HG03558 (cell line): ENCODE data around the gene CACTIN.
"Not testable (repeated sequence)": the region's sequence is repeated elsewhere in the genome, so short reads cannot be mapped to it uniquely, and the experiment has no call there.

Experiments
- ATAC-seq: cut with Tn5 transposase; IDR thresholded peaks from one replicate; pipeline ENCODE4 v1.9.1; 2021; ENCODE audit warnings: moderate number of reproducible peaks; ENCODE audit not compliant: unreplicated experiment; ENCODE audit errors: extremely low read depth

The CACTIN gene

GRCh38 chr19:3648037-3648905 is 21.7 kb upstream of the CACTIN start:
- ATAC-seq: no peak

DNA sequence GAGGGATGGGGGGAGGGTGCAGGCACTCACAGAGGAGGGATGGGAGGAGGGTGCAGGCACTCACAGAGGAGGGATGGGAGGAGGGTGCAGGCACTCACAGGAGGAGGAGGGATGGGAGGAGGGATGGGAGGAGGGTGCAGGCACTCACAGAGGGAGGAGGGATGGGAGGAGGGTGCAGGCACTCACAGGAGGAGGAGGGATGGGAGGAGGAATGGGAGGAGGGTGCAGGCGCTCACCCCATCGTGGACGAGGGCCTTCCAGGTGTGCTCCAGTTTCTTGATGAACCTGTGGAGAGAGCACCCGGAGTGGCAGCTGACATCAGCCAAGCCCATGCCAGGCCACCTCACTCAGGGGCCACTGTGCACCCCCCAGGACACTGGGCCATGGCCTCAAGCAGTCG is 20.5 kb upstream of the CACTIN start:
- not testable (repeated sequence) for ATAC-seq

GRCh38 chr19:3646336-3647092 is 19.9 kb upstream of the CACTIN start:
- ATAC-seq: no peak

DNA sequence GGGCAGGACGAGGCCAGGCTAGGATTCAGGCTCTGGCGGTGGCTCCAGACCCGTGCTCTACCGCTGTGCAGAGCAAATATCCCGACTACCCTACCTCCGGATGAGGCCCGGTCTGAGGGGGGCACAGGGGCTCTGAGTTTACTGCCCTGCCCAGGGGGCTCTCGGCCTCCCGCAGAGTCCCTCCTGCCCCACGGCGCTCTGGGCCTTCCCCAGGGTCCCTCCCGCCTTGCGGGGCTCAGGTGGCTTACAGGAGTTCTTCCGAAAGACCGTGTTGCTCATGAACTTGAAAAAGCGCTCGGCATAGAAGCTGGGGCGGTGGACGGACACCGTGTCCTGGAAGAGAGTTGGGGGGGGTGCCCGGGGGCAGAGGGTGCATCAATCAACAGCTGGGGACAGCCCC is 19.1 kb upstream of the CACTIN start:
- no peak for ATAC-seq

- no peak for ATAC-seq
These were observed 18.4 kb upstream of the CACTIN start for GRCh38 chr19:3645067-3645396.

DNA sequence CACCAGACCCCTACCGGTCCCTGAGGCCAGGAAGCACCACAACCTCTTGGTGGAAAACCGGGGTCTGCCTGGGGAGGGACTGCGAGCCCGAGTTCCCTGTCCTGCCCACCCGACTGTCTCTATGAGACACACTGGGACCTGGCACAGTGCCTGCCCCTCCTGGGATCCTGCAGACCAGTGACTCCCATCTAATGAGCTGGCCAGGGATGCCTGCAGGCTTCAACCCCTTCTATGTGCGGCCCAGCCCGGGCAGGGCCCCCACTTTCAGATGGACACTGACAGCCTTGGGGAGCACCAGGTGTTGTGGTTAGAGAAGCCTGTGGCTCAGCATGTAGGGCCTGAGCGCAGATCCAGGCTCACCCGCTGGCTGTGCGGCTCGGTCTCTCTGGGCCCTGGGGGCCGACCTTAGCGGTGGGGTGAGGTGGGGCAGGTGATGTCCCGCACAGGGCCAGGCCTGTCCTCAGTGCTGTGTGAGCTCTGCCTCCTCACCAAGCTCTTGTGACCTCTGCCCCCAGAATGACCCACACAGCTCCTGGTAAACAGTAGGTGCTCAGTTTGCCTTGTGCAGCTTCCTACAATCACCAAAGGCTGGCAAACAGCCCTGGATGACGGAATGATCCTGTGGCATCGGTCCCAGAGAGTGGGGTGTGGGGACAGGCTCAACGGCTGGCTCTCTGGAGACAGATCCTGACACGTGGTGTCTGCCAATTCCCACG is 17.9 kb upstream of the CACTIN start:
- no peak for ATAC-seq

GRCh38 chr19:3643674-3644313 is 17.2 kb upstream of the CACTIN start:
- ATAC-seq: no peak

- ATAC-seq: no peak
These were observed 16.5 kb upstream of the CACTIN start for GRCh38 chr19:3642987-3643673.

DNA sequence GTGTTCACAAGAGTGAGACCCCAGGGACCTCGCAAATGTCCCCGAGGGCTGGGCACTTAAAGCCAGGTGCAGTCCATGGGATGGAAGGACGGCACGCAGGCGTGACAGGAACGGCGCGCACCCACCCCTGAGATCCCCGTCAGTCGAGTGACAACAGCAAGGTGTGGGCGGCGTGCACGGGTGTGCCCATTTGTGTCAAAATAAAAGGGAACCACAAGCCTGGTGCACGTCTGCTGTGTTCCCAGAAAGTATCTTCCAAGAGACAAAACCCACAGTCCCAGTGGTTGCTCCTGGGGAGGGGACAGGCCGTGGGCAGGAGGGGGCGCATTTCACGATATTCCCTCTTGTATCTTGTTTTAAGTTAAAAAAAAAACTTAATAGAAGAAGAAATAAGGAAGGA is 15.7 kb upstream of the CACTIN start:
- no peak for ATAC-seq

- no peak for ATAC-seq
These were observed 15.1 kb upstream of the CACTIN start for GRCh38 chr19:3641515-3642269.

DNA sequence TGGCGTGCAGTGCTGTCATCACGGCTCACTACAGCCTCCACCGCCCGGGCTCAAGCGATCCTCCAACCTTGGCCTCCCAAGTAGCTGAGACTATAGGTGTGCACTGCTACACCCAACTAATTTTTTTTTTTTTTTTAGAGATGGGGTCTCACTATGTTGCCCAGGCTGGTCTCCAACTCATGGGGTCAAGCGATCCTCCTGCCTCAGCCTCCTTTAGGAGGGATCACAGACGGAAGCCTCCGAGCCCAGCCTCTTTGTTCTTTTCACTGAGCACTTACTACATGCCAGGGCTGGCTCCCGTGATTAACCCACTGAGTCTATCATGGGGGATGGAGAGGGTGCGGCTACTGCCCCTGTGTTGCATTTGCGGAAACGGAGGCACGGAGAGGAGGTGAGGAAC is 12.9 kb upstream of the CACTIN start:
- ATAC-seq: no peak

GRCh38 chr19:3638208-3639193 is 11.9 kb upstream of the CACTIN start:
- no peak for ATAC-seq

GRCh38 chr19:3637621-3638020 is 11.0 kb upstream of the CACTIN start:
- ATAC-seq: no peak

GRCh38 chr19:3636962-3637361 is 10.4 kb upstream of the CACTIN start:
- ATAC-seq: no peak

- no peak for ATAC-seq
These were observed 9.9 kb upstream of the CACTIN start for GRCh38 chr19:3636506-3636905.

DNA sequence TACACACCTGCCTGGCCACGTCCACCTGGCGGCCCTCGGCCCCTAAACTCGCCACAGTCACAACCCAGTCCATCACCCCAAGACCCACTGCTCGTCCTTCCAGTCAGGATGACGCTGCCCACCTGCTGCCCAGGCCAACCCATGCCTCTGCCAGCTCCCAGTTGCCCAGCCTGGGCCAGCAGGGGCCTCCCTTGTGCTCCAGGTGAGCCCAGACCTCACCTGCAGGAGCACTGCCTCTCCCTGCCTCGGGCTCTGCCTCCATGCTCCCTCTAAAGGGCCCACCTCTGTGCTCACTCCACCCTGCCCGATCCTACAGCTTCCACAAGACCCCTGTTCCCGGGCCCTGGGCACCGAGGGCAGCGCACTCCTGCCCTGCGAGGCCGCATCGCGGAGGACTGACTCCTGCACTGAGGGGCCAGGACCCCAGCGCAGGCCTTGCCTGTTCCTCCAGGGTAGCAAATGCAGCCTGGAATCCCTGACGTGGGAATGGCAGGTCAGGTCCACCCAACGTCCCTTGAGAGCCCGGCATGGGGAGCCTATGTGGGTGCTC is 8.0 kb upstream of the CACTIN start:
- no peak for ATAC-seq

DNA sequence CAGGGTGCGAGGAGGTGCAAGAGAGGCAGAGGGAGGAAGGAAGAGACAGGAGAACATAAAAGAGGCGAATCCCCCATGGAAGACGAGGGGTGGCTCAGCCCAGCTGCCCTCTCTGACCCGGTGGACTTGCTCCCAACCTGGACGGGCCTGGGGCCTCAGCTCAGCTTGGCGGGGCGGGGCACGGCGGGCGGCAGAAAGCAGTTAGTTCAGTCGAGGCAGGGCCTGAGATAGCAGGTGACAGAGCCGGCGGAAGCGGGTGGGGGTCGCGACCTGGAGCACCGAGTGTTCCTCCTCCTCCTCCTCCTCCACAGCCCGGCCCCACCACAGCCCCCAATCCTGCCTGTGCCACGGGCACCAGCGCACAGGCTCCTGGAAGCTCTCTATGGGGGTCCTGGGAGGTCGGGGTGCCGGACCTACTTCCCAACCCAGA is 7.0 kb upstream of the CACTIN start:
- ATAC-seq: no peak
